H4 (cell line): ENCODE measurements around the gene RSRC1. TPM values are rescaled to one million over a fixed set of nuclear protein-coding genes. Genes with fewer than 3 reads are reported as not detected.

Experiments used
- total RNA-seq: library from RNA; depleted of rRNA; stranded (reverse); fragments of >200 nt; shearing (Covaris generic); gene quantifications from 2 replicates; pipeline ENCODE4 v1.2.3, GENCODE V29; 2014; rRNA removed

Gene RSRC1
- total RNA-seq, 1 experiment from 2014 or later = 89.7 TPM

Other genes with a start within 250 kb of the RSRC1 start
- gene SHOX2, start 3.7 kb upstream of the RSRC1 start, total RNA-seq = 3.0 and 4.3 TPM in 2 replicates